GM04503 (cell line): ENCODE data around the gene ARHGAP31.
"Not testable (repeated sequence)": the region's sequence is repeated elsewhere in the genome, so short reads cannot be mapped to it uniquely, and the experiment has no call there.

Experiments used
- DNase-seq: peaks from one replicate; pipeline ENCODE4 v3.0.0-alpha.2; 2012; ENCODE audit warnings: low read depth

The ARHGAP31 gene

DNA sequence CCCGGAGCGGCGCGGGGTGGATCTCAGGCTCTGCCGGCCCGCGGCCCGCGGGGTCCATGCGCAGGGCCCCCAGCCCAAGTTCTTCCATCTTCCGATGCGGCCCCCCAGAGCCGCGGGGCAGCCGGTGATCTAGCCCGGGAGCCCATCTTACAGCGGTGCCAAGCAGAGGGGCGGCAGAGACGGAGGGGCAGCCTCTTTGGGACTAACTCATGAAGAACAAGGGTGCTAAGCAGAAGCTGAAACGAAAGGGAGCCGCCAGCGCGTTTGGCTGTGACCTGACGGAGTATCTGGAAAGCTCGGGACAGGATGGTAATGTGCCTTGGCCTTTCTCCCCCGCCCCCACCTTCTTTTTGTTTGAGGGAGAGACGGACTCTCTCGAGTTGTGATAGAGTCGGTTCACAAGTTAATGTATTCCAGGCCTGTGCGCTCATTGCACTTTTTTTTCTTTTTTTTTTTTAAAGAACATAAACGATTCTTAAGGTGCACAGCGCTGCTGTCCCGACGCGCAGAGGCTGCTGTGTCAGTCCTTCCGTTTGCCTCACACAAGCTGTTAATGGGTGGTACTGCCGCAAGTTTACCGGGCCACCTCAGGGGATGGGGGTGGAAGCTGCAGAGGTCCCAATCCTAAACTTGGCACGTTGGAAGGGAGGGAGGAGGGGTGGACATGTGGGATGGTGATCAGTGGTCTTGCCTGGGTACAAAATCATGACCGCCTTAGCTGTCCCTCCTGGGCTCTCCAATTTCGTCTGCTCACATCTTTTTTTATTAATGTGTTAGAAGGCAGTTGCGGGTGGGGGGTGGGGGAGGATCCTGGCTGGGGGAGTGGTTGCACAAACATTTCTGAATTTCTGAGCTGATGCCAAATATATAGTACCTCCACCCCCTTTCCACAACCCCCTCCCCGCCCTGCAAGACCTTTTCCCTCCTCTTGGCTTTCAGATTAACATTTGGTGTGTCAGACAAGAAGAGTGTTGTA lies 801 bp downstream of the ARHGAP31 start:
- DNase-seq, result no peak

DNA sequence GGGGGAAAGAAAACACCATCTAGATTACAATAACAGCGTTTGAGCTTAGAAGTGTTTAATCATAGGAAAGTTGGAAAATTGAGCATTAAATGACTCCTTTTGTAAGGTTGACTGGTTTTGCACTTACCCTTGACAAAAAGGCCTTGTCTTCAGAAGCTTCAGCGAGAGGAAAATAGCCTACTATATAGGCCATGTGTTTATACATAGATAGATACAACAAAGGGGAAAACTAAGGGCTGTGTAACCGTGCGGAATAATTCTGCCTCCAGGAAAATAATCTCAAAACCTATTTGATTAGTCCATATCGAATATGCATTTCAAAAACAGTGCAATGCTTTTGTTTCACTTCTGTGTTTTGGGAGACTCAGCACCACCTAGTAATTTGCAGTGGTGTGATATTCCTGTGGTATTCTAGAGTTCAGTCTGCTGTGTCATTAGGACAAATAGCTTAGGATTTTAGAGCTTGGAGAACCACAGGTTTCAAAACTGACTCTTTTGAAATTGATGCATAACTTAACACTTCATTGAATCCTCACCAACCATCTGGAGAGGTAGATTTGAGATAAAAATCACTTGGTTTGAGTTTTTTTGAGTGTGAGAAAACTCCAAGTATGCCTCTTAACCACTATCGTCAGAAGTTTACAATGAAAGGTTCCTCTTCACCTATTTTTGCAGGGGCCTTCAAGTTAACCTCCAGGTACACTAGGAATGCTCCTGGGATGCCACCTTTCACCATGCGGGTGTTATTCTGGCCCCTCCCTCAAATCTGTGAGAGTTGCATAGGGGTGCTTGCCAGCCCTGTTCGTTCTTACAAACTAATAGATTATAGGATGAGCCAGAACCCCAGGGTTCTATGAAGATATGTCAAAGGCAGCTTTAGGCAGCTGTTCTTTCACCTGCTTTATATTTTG lies 1.9 kb downstream of the ARHGAP31 start:
- no peak for DNase-seq

DNA sequence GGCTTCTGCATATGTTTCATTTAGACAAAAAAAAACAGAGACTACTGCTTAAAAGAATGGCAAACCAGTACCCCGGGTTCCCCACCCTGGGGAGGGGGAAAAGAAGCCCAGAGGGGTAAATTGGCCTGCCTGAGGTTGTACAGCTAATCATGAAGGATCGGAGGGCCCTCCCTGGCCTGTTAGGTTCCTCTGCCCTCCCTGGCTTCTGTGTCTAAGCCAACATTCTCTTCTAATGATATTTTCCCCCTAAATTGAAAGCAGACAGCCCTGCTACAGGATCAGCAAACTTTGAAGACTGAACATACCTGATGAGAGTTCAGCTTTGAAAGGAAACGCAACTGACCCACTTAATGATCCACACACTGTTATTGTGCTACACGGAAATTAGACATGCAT lies 2.5 kb downstream of the ARHGAP31 start:
- DNase-seq, result no peak

DNA sequence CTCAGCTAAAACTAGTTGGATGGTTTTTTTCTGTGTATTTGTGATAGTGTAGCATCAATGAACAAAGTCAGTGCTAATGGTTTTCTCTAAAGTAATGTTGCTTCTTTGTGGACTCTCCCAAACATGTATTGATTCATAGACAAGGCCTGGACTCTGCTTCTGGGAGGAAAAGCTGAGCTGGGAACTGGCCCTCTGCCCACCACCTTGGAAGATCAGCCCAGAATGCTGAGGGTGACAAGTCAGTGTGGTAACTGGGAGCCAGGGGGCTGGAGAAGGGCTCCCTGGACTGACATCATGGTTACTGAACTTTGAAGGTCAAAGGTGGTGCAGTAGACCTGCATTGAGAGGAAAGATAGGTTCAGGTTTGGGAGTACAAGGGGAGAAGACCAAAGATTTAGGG lies 3.0 kb downstream of the ARHGAP31 start:
- DNase-seq, result no peak

- DNase-seq, result no peak
Observed at GRCh38 chr3:119298565-119298941, 4.4 kb downstream of the ARHGAP31 start.

DNA sequence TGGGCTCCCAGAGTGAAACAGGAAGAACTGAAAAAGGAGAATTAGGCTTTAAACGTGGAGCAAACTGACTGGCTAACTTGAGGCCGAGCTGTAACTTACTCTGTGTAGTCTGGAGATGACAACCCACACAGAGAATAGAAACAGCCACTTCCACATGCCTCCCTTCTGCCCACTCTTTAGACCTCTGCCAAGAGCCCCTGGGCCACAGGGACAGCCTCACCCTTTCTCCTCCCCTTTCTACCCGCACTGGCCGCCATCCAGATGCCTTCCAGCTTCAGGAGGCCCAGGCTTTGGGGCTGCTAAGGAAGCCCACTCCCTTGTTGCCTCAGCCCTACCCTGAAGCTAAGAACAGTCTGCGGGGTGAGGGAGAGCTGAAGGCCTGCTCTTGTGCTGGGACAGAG lies 6.8 kb downstream of the ARHGAP31 start:
- no peak for DNase-seq

DNA sequence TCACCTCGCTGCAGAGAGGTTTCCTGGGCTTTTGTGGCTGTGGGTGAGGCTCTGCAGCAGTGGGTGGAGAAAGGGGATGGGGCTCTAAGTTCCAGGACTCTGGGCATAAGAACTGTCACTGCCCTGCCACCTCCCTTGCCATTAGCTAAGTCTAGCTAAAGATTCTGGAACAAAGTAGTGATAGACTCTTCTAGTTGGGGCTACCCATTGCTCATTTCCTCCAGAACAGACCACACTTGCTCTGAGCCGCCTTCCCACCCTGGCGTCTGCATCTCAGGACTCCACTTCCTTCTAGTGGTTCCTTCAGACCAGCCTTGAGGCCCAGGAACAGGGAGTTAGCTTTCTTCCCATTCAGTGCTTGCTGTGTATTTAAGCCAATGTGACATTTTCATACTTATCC lies 7.5 kb downstream of the ARHGAP31 start:
- no peak for DNase-seq

- DNase-seq, result no peak
Observed at GRCh38 chr3:119302697-119303551, 8.7 kb downstream of the ARHGAP31 start.

DNA sequence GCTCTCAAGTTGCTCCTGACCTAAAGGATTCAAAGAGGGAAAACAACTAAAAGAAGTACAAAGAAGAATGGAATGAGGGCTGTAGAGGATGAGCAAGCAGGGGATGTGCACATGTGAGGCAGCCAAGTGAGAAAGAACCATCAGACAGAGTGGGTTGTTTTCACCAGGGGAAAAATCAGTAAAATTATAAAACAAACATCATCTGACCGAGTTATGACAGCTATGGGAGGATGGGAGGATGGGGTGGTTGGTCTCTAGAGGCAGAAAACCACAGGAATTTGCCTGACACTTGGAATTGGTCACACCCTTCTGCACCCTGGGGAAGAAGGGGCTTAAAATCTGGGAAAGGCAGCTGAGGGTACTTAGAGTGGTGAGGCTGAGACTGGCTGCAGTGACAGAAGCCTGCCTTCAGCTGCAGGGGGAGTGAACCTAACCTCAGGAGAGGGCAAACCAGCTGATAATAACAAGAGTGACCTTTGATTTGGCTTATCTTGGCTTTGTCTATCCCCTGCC lies 10.1 kb downstream of the ARHGAP31 start:
- no peak for DNase-seq

- DNase-seq, result no peak
Observed at GRCh38 chr3:119305286-119305685, 11.1 kb downstream of the ARHGAP31 start.

DNA sequence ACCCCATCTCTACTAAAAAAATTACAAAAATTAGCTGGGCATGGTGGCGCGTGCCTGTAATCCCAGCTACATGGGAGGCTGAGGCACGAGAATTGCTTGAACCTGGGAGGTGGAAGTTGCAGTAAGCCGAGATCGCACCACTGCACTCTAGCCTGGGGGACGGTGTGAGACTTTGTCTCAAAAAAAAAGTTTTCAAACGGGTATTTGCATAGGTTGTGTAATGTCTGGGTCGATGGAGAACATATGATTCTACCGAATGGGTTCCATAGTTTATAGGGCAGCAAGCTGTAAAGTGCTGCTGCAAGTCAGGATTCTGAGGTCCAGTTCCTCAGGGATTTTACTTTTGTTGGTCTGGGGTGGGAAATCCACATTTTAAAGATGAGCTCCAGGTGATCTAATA lies 12.2 kb downstream of the ARHGAP31 start:
- not testable (repeated sequence) for DNase-seq

GRCh38 chr3:119308355-119308754 lies 14.2 kb downstream of the ARHGAP31 start:
- no peak for DNase-seq

DNA sequence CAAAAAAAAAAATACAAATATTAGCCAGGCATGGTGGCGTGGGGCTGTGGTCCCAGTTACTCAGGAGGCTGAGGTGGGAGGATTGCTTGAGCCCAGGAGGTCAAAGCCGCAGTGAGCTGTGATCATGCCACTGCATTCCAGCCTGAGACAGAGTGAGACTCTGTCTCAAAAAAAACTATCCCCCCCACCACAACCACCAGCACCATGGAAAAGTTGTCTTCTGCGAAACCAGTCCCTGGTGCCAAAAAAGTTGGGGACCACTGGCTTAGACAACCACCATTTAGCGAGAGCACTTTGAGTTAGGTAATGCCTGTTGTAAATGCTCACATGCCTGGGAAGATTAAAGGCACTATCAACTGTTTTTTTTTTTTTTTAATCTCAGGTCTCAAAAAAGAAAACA lies 15.4 kb downstream of the ARHGAP31 start:
- DNase-seq, result no peak

- DNase-seq, result peak; percentile 97
Observed at GRCh38 chr3:119310071-119310470, 15.9 kb downstream of the ARHGAP31 start.

DNA sequence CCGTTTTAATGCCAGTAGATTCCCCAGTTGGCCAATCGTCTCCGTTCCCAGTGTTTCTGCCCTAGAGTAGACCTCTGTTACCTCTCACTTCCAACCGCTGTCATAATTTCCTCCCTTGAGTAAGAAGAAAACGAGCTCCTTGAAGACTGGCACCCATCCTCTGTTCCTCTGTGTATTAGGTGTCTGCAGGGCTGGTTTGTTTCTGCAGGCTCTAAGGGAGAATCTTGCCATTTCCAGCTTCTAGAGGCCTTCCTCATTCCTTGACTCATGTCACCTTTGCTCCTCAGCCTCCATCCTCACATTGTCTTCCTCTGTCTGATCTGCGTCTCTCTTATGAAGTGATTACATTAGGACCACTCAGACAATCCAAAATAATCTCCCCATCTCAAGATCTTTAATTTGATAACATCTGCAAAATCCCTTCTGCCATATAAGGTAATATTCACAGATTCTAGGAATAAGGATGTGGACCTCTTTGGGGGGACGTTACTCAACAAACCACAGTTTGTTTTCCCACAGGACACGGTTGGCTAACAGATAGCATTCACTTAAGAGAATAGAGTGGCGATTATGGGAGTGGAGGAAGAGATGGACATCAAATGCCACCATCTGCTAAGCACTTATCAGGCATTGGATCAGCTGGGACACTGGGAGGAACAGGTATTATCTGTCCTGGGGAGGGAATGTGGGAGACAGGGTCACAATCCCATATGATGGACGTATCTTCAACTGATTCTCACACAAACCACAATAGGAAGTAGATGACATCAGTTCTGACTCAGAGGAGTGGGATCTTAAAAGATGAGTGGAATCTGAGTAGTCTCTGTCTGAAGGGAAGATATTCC lies 17.1 kb downstream of the ARHGAP31 start:
- DNase-seq, result no peak

DNA sequence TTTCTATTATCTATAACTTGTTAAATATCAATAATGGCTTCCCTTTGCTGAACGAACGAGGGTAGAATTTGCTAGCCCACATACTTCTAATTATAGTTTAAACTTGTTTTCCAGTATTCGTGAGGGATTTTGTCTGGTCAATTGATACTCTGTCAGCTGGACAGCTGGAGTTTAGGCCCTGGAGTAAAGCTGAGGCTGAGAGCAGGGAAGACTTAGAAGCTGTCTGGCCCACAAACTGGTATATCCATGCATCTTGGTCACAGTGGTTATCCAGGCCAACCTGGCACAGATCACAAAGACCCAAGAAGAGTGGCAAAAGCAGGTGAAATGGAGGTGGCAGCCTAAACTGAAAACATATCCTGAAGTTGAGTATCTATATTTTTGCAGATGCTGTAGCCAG lies 19.3 kb downstream of the ARHGAP31 start:
- no peak for DNase-seq

DNA sequence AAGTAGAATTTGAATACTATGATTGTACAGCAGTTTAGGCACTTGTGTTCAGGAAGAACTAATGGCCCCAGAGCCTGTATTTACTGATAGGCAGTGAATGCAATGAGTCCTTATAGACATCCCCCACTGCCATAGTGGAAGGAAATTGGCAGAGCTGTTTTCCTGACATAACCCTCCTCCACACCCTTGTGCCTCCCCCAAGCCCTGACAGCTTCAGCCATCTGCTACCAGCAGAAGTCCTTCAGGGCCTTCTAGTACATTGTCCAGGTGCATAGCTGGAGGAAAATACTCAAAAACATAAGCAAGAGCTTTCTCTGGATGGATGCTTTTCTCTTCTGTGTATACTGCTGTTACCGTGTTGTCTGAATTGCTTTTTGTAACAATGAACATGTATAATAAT lies 20.6 kb downstream of the ARHGAP31 start:
- no peak for DNase-seq

GRCh38 chr3:119315600-119316312 lies 21.6 kb downstream of the ARHGAP31 start:
- no peak for DNase-seq

GRCh38 chr3:119316313-119316670 lies 22.1 kb downstream of the ARHGAP31 start:
- DNase-seq, result no peak

DNA sequence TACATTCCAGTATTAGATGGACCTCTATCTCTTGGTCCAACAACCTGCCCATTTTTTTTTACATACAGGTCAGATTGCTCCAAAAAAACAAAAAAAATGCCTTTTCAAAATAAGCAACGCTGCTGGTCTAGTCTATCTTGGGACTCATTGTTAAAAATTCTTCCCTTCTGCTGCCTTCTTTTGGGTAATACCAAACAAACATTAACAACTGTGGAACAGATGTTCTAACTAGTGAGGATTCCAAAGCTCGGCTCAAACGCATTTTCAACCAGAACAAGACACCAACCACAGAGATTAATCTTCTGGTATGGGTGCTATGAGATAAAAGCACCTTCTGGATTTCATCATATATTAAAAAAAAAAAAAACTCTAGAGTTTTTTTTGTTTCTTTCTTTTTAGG lies 24.7 kb downstream of the ARHGAP31 start:
- DNase-seq, result no peak
